AG08395 (cell line): ENCODE measurements around the gene MARCHF10.
"Not testable (repeated sequence)": the region's sequence is repeated elsewhere in the genome, so short reads cannot be mapped to it uniquely, and the experiment has no call there.

Experiments
- DNase-seq: peaks from one replicate; pipeline ENCODE4 v3.0.0; 2012; ENCODE audit warnings: mixed read lengths, low spot score

Gene MARCHF10

DNA sequence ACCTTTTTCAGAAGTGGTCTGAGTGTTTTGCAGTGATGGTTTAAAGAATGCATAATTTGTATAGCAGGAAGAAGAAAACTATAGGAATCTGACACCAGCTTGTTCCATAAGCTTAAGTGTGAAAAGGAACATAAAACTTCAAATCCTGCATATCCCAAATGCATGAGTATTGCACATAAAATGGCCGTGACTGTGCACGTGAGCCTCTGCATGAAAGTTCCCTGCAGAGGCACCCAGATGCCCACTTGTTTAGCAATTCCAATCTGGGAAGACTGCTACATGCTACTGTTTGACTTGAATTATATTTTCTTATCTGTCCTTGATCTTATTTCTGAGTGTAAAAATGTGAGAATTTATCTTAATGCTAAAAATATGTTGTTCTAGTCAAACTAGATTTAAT lies 21.5 kb downstream of the MARCHF10 start:
- no peak for DNase-seq

DNA sequence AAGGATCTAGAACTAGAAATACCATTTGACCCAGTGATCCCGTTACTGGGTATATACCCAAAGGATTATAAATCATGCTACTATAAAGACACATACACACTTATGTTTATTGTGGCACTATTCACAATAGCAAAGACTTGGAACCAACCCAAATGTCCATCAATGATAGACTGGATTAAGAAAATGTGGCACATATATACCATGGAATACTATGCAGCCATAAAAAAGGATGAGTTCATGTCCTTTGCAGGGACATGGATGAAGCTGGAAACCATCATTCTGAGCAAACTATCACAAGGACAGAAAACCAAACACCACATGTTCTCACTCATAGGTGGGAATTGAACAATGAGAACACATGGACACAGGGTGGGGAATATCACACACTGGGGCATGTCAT lies 22.1 kb downstream of the MARCHF10 start:
- not testable (repeated sequence) for DNase-seq

DNA sequence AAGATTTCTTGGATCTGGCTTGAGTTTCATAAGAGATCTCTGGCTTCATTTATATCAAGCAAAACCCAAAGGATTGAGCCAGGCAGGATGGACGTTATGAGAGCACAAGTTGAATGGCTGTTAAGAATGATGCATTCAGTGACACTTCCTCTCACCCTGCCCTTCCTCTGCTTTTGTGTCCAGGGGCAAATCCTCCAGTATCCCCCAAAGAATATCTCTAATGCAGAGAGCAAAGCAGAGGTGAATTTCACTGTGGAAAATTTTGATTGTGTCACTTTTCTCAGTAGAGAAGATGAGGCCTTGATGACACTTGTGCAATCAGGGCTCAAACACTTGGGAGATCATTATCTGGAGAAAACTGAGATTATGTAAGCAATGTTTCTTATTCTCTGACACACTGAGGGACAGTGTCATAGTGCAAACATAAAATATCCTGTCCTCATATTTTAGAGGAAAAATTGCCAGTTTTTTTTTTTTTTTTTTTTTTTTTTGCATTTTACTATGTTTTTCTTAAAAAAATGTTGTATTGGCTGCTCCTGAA lies 25.3 kb downstream of the MARCHF10 start:
- no peak for DNase-seq

DNA sequence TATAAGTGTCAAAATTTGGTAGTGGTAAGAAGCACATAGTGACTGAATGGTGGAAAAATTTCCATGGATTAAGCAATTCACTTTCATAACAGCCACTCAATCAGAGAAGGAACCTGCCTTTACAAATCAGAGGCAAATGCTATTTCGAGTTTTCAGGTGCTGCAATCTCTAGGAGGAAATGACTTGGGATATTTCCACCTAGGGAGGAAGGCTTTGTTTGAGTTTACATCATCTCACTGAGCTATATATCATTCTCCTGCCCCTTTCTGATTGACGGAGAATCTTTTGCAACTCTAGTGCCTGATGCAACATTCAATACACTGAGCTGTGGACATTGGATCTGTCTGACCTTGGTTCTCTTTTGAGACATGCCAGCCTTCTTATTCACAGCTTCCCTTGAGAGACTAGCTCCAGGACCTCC lies 26.3 kb downstream of the MARCHF10 start:
- no peak for DNase-seq

DNA sequence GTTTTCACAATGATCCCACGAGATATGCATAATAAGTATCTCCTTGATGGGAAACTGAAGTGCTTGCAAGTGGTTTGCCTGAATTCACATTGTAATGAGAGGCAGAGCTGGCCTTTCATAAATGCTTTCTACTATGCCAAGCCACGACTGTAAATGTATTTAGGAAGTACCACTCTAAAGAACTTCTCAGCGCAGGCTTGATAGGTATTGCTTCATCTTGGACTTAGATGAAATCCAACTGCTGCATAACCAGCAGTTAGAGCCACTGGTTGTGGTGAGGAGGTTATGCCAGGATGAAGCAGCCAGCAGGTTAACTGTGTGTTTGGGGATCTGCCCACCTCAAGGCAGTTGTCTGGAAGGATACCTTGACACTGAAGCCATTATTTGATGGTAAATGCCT lies 26.8 kb downstream of the MARCHF10 start:
- DNase-seq, result no peak

DNA sequence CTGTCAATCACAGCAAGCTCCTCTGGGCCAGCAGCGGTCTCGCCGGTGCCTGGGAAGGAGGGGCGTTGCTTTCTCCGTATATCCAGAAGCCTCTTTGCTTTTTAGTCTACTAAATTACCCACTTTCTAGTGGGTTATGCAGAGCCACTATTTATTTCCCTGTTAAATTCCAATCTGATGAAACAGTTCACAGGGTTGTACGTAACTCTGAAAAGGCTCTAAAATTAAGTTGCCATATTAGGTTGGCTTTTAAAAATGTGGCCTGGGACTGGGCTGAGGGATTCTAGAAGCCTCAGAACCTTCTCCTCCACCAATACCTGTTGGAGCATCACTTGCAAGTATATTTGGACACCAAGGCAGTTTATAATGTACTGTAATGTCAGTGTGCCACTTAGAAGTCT lies 27.2 kb downstream of the MARCHF10 start:
- DNase-seq, result no peak

DNA sequence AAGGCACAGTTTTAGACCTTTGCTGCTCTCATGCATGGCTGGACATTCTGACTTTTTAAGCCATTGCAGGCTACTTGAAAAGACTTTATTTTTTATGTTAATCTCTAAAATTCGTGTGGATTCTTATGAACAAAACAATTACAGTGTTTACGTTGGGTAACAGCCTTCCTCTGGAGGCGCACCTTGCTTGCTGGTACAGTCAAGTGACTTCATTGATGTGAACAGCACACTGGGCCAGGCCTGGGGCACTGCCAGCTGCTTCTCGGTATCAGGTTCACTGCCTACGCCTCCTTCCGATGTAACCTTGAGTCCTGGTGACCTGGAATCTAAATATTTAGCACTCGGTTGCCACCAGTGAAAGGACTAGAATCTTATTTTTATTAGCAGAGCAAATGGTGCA lies 27.8 kb downstream of the MARCHF10 start:
- no peak for DNase-seq

DNA sequence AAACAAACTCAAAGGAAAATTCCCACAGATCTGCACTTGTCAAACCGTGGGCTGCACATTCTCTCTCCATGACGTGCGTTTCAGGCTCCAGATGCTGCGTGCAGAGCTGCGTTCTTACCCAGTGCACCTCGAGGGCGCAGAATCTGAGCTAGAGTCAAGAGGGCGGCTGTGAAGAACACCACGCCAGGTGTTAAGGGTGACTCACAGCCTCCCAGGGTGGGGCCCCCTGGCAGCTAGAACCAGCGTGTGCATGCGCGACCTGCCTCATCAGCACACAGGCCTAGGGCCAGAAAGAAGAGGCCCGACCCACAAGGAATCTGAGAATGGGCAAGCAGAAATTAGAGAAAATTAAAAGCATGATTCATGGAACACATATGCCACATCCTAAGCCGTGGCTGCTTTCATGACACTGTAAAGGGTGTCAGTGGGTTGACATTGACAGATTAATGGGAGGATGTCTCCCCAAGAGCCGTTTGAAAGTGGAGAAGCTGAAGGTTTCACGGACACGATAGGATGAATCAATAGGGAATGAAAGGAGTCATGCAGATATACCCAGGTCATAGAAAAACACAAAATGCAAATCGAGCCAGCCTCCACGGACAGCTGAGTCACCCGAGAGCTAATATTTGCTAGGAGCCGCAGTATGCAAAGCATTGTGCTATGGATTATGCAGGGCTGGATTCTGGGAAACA lies 29.0 kb downstream of the MARCHF10 start:
- peak; percentile 84 for DNase-seq

DNA sequence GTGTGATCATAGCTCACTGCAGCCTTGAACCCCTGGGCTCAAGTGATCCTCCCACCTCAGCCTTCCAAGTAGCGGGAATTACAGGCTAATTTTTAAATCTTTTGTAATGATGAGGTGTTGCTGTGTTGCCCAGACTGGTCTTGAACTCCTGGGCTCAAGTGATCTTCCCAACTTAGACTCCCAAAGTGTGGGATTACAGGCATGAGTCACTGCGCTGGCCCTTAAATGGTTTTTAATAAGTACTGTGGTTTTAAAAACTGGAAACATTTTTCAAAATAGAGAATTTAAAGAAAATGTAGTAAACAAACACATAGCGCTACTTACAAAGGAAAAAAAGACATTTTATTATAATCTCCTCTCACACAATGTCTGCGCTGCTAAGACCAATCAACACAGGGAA lies 32.2 kb downstream of the MARCHF10 start:
- no peak for DNase-seq

DNA sequence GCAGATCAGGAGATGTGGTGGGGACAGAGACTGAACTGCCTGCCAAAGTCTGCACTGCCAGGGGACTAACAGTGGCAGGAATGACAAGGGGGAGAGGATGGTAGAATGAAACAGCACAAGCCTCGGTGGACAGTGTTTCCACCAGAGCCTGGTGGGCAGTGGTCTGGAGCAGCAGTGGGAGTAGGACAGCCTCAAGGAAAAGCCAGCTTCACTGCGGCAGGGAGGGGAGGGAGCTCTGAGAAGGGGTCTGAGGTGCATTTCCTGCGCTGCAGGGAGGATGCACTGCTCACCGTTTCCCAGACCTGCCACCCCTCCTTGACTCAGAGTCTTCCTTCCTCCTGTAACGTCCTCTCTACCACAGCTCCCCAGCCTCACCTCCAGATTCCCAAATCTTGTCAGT lies 33.8 kb downstream of the MARCHF10 start:
- no peak for DNase-seq

DNA sequence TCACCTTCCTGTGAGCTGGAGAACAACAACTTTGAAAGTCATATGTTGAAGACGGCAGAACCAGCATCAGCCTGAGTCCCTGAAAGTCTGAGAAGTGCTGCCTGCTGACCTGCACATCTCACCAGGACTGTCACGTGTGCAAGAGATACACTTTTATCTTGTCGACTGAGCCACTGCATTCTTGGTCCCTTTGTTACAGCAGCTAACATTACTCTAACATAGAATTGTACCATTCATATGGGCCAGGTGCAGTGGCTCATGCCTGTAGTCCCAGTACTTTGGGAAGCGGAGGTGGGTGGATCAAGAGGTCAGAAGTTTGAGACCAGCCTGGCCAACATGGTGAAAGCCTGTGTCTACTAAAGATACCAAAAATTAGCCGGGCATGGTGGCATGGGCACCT lies 40.1 kb downstream of the MARCHF10 start:
- no peak for DNase-seq

DNA sequence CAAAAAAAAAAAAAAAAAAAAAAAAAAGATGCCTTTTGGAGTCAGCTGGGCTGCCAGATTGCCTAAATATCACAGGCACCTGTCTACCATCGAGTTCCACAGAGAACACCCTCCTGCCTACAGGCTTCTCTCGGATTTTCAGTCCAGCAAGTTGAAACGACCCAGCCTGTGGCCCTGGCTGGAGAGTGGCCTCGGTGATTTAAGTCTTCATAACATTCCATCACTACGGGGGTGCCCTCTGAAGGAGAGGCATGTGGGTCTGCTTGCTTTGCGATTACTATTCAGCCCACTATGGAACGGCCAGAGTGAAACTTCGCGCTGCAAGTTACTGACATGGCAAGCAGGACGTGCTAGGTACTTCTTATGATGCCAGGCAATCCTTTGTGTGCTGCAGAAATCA lies 42.8 kb downstream of the MARCHF10 start:
- no peak for DNase-seq

DNA sequence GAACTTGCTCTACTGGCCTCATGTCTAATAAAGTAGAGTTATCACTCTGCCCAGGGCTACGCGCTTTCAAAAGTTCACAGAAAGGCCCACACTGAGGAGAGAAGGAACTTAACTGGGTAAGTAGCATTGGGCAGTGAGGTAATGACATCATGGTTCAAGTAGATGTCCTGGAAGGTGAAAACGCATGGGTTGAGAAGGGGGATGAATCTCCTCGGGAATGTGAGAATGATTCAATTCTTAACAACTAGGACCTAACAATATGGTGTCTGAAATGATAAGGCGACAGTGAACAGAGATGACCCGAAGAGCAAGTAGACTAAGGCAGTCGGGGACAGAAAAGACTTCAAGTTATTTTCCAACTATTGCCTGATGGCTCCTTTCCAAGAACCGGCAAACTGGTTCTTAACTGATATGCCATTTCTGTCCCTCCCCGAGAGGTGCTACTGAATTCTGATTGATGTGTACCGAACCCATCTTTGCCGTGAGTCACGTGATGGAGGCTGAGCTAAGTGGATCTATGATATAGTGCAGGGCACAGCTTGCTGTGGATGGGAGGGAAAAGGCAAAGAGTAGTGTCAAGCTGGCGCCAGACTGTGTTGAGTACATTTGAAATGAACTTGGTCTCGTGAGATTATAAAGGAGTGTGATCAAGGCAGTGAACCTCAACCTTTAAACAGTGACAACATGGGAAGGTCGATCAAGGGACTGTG lies 44.1 kb downstream of the MARCHF10 start:
- DNase-seq, result no peak

DNA sequence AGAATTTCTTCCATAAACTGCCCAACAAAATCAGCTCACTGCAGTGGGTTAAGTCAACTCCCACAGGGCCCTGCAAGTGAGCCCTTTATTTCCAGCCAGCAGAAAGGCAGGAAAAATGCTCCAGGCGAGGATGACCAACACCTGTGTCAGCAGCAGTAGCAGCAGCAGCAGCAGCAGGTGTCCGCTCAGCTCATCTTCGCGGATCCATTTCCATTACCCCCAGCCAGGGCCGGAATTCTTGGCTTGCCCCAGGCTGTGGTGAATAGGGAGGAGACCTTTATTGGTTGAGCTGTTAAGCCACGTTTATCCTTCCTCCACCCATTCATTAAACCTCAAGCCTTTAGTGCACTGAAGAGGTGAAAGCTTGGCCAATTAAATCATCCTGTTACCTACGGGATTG lies 46.2 kb downstream of the MARCHF10 start:
- no peak for DNase-seq

DNA sequence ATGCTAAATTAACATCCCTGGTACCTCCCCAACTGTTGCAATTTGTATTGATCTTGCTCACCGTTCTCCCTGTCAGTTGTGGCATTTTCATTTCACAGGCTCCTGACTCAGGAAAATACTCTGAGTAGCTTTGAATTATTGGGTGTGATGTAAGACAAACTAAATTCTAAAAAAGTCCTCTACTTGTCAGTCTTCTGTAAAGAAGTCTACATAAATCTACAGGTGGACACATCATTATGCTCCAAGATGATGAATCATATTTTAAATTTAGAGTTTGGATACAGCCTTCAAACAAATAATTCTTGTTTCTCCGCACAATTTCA lies 47.2 kb downstream of the MARCHF10 start:
- DNase-seq, result no peak

DNA sequence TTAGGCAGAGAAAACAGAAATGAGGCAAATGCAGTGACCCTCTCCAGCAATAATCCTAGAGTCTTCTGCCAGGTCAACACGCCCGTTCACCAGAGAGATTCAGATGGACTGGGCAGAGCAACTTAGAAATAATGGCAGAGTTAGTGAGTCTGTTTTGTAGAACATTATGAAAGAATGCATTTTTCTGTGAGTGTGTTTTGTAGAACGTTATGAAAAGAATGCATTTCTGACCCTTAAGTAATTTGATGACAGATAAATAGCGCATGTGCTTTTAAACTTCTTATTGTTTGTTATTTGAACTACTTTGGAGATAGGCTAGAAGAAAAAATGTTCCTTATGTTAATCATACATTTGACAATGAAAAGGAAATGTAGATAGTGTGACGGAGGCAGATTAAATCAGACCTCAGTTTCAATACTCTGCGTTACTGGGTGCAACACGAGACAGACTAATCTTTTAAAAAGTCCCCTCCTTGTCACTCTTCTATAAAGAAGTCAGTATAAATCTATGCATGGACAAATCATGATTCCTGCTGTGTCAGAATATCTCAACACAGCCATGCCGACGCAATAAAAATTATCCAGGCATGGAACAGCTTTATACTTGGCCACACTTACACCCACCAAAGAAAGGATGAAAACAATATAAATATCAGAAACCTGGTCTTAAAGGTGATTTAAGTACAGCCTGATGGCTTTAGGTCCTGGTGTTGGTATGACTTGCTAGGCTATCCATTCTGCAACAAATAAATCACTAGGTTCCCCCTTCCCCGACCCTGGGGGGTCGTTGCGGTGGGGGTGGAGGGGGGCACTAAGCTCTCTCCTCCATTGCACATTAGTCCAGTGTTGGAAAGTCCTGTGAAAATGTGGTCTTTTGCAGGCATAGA lies 47.8 kb downstream of the MARCHF10 start:
- peak; percentile 57 for DNase-seq

DNA sequence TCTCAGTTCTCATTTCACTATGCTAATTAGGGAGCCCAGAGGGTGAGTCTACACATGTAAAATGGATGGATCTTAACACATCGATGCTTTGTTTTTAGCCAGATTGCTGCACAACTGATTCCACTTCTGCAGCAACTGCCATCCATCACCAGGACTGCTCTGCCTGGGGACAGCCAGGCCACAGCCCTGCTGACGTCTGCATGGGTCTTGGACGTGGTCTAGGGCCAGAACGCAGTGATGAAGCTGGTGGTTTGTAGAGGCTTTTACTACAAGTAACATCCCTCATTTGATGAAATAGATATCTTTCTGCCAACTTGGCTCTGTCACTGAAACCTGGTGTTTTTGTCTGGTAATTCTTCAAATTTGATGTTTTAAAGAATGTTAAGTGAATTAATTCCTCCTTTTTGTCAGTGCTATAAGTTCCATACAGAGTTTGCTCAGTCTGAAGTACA lies 50.6 kb downstream of the MARCHF10 start:
- DNase-seq, result peak; percentile 32

DNA sequence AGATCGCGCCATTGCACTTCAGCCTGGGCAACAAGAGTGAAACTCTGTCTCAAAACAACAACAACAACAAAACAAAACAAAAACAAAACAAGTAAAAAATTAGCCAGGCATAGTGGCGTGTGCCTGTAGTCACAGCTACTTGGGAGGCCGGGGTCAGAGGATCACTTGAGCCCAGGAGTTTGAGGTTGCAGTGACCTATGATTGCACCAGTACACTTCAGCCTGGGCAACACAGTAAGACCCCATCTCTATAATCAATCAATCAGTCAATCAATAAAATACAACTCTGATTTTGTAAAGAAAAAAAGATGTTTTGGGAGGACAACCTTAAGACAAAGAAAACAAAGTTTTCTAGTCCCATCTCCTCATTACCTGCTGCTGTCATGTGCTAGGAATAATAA lies 51.9 kb downstream of the MARCHF10 start:
- DNase-seq, result no peak

DNA sequence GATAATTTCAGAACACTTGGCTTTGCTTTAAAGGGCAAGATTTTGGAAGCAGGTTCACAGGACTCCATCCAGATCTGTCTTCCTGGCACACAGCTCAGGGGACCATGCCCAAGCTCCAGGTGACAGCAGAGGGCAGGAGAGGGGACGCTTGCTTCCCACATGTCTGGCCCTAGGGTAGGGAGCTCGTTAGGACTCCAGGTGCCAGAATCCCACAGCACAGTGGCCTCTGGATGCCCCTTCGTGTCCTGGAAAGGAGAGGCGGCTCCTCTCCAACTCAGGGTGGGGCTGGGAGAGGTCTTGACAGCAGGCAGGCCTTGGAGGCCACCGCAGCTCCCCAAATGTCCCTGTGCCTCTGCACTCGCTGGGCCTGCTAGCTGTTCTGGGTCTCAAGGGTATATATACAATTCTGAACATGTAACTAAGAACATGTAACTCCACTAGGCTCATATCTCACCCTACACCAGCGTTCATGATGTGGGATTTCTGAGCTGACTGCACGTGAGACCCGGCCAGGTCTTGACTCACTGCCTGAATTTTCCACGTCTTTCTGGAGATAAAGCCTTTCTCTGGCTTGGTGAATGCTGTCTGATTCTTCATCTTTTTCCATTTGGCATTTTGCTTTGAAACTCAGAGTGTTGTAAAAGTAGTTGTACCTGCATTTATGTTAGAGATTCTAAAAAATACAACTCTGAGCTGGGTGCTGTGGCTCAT lies 52.8 kb downstream of the MARCHF10 start:
- DNase-seq, result no peak

DNA sequence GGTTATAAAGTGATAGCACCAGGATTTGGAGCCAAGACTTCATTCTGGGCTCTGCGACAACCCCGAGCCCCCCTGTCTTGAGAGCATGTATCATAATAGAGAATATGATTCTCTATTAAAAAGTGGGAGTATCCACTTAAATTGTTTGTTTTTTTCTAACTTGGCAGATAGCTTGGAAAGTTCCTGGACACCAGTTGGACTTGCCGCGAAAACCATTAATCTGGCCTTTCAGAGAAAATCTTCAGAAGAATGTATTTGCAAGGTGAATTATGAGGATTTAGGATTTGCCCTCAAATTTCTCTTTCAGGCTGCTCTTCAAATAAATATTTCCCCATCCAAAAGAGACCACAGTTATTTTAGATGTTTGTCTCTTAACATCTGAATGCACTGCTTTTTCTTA lies 53.5 kb downstream of the MARCHF10 start:
- DNase-seq, result no peak

DNA sequence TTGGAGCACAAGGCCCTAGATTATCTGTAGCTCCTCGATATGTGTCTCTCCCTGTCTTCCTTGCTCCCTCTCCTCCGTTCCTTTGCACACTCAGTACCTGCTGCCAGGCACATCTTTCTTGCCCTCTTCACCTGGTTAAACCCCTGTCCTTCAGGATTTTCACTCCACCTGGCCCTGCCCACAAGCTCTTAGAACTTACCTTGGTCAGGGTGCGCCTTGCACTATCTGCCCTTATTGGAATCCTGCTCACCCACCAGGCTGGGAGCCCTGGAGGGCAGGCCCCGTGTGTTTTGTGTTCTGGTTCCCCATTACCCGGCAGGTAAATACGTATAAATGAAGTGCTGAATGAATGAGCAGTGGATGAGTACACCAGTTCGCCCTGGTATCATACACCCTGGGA lies 54.6 kb downstream of the MARCHF10 start:
- no peak for DNase-seq

DNA sequence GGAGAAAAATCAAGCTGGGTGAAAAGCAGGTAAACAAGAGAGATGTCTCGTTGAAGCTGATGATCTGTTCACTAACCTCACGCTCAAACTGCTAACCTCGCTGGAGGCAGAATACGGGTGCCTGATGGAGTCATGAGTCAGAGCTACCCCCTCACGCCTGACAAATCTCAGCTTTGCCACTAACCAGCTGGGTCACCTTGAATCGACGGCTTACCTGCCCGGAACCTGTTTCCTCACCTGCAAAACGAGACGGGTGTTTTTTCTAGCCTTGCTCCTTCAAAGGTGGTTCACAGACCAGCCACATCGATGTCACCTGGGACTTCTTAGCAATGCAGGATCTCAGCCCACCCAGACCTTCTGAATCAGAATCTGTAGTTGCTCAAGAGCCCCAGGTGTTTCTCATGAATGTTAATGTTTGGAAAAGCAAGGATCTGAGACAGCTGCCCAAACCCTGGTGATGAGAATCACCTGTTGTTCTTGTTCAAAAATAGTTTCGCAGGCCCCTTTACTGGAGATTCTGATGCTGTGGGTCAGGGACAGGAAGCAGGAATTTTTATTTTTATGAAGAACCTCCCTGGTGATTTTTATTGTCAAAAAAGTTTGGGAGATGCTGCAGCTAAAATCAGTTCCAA lies 56.9 kb downstream of the MARCHF10 start:
- DNase-seq, result no peak
